ENCODE measurements around the gene TCEA3. TPM values are rescaled to one million over a fixed set of nuclear protein-coding genes. Genes with fewer than 3 reads are reported as not detected.
A peak's percentile ranks its signal among the peaks of the same experiment; 100 is the strongest.

Gene TCEA3
- total and polyA plus RNA-seq, 2 experiments from 2014 or later = 174 to 203 TPM

GRCh38 chr1:23452011-23452411, 27.5 kb upstream of the TCEA3 start:
- Histone ChIP-seq H3K4me1 (ENCODE audit: low read depth) (no peaks in the 10 kb centered on the region), H3K27ac (no peak overlapping the region), H3K9me3 (ENCODE audit: low read depth) (no peaks in the 10 kb centered on the region), H3K27me3 (no peaks in the 10 kb centered on the region), H3K4me3 (no peak overlapping the region), H3K36me3 (peaks cover 10% of the 10 kb centered on the region)
- DNase-seq (ENCODE audit: low read depth in 1 of 2, low spot score in 1 of 2) = peak in 1 of 2 donors; percentile 23
- TF ChIP-seq CTCF (IDR thresholded peaks at IDR 0.05; ENCODE audit: low read depth, low read length) = no peak

- peaks cover 10% of the 10 kb centered on the region for H3K36me3 ChIP-seq
- no peak for TF ChIP-seq CTCF (IDR thresholded peaks at IDR 0.05; ENCODE audit: low read depth, low read length)
- H3K27me3 ChIP-seq = no peaks in the 10 kb centered on the region
- H3K4me1 ChIP-seq (ENCODE audit: low read depth) = no peaks in the 10 kb centered on the region
- DNase-seq (ENCODE audit: low read depth in 1 of 2, low spot score in 1 of 2) = no peak
- no peak overlapping the region for H3K4me3 ChIP-seq
- H3K9me3 ChIP-seq (ENCODE audit: low read depth) = no peaks in the 10 kb centered on the region
- H3K27ac ChIP-seq = no peak overlapping the region
Measured at GRCh38 chr1:23451441-23451840, 26.9 kb upstream of the TCEA3 start.

DNA sequence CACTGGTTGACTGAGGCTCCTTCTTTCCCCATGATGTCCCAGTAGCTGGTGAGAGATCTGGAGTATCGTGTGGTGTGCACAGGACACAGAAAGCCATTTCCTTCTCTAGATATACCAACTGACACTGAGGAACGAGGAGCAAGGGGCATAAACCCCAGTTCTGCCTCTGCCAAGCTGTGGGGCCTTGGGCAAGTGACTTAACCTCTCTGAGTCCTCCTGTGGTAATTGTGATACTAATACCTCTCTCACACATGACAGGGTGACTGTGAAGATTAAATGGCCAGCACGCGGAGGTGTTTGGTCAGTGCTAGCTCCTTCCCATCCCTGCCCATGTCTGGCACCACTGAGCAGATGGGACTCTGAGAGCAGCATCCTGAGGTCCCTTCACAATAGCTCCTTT, 26.3 kb upstream of the TCEA3 start:
- Histone ChIP-seq H3K4me1 (ENCODE audit: low read depth) (no peaks in the 10 kb centered on the region), H3K27me3 (no peaks in the 10 kb centered on the region), H3K27ac (no peak overlapping the region), H3K9me3 (ENCODE audit: low read depth) (no peaks in the 10 kb centered on the region), H3K36me3 (peaks cover 10% of the 10 kb centered on the region), H3K4me3 (no peak overlapping the region)
- no peak for TF ChIP-seq CTCF (IDR thresholded peaks at IDR 0.05; ENCODE audit: low read depth, low read length)
- DNase-seq (ENCODE audit: low read depth in 1 of 2, low spot score in 1 of 2) = no peak

DNA sequence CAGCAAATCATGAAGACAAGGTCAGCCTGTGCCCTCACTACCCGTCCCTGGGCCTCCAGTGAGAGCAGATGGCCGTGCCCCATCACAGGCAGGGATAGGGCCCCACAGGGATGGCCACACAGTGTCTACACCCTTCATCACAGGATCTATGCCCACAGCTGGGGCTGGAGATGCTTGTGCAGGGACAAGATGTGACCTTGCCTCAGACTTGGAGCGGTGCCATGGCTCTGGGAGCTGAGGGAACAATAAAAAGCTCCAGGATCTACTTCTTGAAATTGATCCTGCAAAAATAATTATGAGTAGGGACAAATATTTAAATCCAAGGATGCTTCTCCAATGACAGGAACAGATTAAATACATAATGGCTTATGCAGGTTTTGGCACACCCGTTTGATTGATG, 25.4 kb upstream of the TCEA3 start:
- Histone ChIP-seq H3K36me3 (peaks cover 7% of the 10 kb centered on the region), H3K4me1 (ENCODE audit: low read depth) (no peaks in the 10 kb centered on the region)
- TF ChIP-seq CTCF (IDR thresholded peaks at IDR 0.05; ENCODE audit: low read depth, low read length) = no peak

GRCh38 chr1:23449306-23449705, 24.8 kb upstream of the TCEA3 start:
- Histone ChIP-seq H3K9me3 (ENCODE audit: low read depth) (no peaks in the 10 kb centered on the region), H3K4me3 (no peak overlapping the region), H3K27me3 (no peaks in the 10 kb centered on the region), H3K36me3 (peaks cover 3% of the 10 kb centered on the region), H3K27ac (no peak overlapping the region), H3K4me1 (ENCODE audit: low read depth) (no peaks in the 10 kb centered on the region)
- no peak for DNase-seq (ENCODE audit: low read depth in 1 of 2, low spot score in 1 of 2)
- no peak for TF ChIP-seq CTCF (IDR thresholded peaks at IDR 0.05; ENCODE audit: low read depth, low read length)

More for the DNA sequence above, 25.4 kb upstream of the TCEA3 start:
- H3K27ac ChIP-seq = no peak overlapping the region
- no peaks in the 10 kb centered on the region for H3K27me3 ChIP-seq
- H3K9me3 ChIP-seq (ENCODE audit: low read depth) = no peaks in the 10 kb centered on the region
- no peak overlapping the region for H3K4me3 ChIP-seq
- DNase-seq (ENCODE audit: low read depth in 1 of 2, low spot score in 1 of 2) = no peak

DNA sequence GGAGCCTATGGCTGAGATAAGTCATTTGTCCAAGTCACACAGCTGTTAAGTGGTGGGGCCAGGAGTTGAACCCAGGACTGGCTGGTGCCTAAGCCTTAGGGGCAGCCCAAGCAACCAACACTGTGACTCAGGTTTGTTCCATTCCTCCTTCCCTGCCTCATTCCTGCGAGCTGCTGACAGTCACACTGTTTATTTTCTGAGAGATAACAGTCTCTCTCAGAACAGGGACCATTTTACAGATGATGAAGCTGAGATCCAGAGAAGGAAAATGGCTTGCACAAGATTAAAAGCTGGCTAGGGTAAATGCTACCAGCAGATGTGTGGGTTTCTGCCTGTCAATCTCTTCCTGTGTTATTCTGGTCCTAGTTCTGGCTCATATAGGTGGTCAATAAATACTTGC, 24.3 kb upstream of the TCEA3 start:
- DNase-seq (ENCODE audit: low read depth in 1 of 2, low spot score in 1 of 2) = no peak
- no peaks in the 10 kb centered on the region for H3K9me3 ChIP-seq (ENCODE audit: low read depth)
- TF ChIP-seq CTCF (IDR thresholded peaks at IDR 0.05; ENCODE audit: low read depth, low read length) = no peak
- no peak overlapping the region for H3K27ac ChIP-seq
- H3K4me1 ChIP-seq (ENCODE audit: low read depth) = no peaks in the 10 kb centered on the region
- peaks cover 3% of the 10 kb centered on the region for H3K36me3 ChIP-seq
- H3K27me3 ChIP-seq = no peaks in the 10 kb centered on the region
- no peak overlapping the region for H3K4me3 ChIP-seq
